HG03354 (cell line): ENCODE measurements around the gene LPA.
"Not testable (repeated sequence)": the region's sequence is repeated elsewhere in the genome, so short reads cannot be mapped to it uniquely, and the experiment has no call there.

Experiments
- ATAC-seq: cut with Tn5 transposase; IDR thresholded peaks from one replicate; pipeline ENCODE4 v1.9.1; 2021; ENCODE audit warnings: mild to moderate bottlenecking; ENCODE audit not compliant: unreplicated experiment, poor library complexity, severe bottlenecking

Gene LPA, protein sequence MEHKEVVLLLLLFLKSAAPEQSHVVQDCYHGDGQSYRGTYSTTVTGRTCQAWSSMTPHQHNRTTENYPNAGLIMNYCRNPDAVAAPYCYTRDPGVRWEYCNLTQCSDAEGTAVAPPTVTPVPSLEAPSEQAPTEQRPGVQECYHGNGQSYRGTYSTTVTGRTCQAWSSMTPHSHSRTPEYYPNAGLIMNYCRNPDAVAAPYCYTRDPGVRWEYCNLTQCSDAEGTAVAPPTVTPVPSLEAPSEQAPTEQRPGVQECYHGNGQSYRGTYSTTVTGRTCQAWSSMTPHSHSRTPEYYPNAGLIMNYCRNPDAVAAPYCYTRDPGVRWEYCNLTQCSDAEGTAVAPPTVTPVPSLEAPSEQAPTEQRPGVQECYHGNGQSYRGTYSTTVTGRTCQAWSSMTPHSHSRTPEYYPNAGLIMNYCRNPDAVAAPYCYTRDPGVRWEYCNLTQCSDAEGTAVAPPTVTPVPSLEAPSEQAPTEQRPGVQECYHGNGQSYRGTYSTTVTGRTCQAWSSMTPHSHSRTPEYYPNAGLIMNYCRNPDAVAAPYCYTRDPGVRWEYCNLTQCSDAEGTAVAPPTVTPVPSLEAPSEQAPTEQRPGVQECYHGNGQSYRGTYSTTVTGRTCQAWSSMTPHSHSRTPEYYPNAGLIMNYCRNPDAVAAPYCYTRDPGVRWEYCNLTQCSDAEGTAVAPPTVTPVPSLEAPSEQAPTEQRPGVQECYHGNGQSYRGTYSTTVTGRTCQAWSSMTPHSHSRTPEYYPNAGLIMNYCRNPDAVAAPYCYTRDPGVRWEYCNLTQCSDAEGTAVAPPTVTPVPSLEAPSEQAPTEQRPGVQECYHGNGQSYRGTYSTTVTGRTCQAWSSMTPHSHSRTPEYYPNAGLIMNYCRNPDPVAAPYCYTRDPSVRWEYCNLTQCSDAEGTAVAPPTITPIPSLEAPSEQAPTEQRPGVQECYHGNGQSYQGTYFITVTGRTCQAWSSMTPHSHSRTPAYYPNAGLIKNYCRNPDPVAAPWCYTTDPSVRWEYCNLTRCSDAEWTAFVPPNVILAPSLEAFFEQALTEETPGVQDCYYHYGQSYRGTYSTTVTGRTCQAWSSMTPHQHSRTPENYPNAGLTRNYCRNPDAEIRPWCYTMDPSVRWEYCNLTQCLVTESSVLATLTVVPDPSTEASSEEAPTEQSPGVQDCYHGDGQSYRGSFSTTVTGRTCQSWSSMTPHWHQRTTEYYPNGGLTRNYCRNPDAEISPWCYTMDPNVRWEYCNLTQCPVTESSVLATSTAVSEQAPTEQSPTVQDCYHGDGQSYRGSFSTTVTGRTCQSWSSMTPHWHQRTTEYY (N-terminal part only)

DNA sequence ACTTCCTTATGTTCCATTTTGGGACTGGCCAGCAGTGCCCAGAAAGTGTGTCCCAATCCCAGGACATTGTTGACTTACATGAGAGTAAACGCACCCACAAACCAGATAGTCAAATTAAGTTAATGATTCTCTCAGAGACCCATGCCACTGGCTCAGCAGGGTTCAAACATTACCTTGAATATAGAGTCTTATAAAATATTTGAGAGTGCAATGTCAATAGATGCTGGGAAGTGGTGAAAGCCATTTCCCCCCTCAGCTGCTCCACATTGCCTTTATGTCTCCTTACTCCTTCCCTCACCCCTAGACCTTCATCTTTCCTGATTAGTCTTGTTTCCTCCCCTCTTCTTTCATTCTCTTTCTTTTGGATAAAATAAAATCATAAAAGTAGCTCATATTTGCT, at the start of gene LPA:
TSS of gene LPA (minus strand) at position 78 of the 400 bp plus-strand sequence. CDS start at position 17, 61 bp downstream.
- not testable (repeated sequence) for ATAC-seq

DNA sequence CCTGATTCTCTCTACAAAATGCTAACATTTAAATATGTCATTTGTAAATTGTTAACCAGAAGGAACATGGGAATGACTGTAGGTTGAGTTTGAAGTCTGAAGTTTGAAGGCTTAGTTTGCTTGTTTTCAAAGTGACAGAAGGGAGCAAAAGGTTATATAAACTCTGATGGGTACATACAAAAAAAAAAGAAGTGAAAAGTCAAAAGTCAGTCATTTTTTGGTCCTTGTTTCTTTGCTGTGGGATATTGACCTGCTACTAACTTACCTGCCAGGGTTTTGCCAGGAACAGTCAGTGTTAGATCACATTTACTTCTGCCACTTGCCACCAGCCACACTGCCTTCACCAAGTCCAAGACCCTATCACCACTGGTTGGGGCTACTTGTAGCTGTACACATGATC, 44.9 kb upstream of the LPA start:
- not testable (repeated sequence) for ATAC-seq

DNA sequence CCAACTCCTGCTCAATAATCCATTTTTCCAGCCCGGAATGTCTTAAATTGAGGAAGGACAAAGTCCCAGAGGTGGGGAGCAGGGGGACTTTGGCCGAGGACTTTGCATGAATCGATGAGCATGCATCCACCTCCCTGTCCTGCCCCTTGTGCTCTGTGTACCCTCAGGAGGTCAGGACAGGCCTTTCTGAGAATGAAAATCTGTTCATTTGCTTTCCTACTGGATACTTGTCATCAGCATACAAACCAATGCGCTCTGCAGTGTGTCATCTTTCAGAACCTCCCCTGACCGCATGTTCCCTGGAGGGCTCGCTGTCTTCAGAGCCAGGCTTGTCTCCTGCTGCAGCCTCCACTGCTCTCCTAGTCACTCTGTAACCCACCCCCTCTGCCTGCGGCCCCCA, 40.6 kb upstream of the LPA start:
- not testable (repeated sequence) for ATAC-seq

DNA sequence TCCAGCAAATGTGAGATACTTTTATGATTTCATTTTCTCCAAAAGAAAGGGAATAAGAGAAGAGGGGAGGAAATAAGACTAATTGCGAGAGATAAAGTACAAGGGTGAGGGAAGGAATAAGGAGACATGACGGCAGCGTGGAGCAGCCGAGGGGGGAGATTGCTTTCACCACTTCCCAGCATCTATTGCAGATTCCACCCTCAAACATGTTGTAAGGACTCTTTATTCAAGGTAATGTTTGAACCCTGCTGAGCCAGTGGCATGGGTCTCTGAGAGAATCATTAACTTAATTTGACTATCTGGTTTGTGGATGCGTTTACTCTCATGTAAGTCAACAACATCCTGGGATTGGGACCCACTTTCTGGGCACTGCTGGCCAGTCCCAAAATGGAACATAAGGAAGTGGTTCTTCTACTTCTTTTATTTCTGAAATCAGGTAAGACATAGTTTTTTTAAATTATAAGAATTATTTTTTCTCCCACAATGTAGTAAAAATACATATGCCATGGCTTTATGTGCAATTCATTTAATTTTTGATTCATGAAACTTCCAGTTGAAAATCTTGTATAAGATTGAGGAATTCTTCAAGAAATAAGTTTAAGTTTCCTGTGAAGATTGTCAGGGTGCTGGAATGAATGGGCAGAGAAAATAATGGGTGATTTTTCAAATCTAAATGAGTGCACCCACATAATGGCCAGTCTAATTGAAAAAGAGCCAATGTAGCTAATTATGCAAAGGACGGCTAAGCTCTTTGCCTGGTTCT, 38.0 kb upstream of the LPA start, which contains the start of gene PLG:
TSS of gene PLG (plus strand) at position 327 of the 763 bp plus-strand sequence. CDS start at position 388, 61 bp downstream.
- ATAC-seq, result not testable (repeated sequence)

DNA sequence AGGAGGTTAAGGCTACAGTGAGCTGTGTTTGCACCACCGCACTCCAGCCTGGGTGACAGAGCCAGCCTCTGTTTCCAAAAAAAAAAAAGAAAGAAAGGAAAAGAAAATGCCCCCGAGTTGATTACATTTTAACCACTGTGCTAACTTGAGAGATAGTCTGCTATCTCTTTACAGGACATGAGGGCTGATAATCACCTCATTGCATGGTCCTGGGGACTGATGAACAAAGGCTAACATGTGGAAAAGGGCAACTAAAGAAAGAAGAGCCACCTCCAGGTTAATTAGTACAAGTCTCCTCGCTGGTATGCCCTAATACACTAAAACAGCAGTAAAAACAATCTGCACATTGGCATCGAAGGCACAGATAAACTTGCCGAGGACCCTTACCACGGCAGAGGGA, 33.8 kb upstream of the LPA start:
- ATAC-seq, result no peak

DNA sequence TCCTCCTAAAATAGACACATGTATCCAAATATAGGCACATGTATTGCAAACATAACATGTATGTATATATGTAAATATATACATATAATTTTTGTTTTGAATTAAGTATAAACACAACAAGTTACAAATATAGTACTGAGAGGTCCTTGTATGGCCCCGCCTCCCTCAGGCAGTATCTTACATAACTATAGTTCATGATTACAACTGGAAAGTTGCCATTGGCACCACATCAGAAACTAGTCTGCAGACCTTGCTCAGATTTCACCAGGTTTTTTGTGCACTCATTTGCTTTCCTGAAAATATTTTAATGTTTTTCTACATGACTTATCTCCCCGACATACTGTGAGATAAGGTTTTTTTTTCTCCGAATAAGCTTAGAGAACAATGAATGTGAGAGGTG, 32.8 kb upstream of the LPA start:
- not testable (repeated sequence) for ATAC-seq

DNA sequence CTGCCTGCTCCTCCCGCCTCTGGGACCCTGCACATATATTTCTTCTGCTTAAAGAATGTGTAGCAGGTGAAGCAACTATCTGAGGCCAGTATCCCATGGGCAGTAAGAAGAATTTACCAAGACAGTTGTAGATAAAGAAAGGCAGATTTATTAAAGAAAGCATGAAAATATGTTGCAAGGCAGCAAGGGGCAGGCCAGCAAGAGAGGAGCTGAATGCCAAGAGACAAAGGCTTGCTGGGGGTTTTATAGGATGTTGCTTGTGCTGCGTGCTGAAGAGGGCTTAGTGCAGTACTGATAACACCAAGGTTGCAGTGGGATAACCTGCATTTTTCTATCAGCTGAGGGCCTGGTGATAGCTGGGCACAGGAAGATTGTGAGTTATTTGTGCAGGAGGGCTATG, 31.5 kb upstream of the LPA start:
- ATAC-seq, result not testable (repeated sequence)

DNA sequence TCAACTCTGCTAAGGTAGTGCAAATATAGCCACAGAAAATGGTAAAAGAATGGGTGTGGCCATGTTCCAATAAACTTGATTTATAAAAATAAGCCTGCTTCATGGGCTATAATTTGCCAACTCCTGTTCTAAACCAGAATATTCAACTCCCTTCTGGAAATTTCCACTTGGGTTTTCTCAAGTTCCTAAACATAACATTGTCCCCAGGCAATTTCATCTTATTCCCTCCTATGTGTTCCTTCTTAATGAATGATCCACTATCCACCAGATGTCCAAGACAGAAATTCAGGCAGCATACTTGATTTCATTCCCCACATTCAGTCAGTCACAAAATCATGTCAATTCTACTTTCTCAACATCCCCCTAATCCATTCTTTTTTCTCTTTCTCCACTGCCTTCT, 30.9 kb upstream of the LPA start:
- ATAC-seq, result not testable (repeated sequence)

DNA sequence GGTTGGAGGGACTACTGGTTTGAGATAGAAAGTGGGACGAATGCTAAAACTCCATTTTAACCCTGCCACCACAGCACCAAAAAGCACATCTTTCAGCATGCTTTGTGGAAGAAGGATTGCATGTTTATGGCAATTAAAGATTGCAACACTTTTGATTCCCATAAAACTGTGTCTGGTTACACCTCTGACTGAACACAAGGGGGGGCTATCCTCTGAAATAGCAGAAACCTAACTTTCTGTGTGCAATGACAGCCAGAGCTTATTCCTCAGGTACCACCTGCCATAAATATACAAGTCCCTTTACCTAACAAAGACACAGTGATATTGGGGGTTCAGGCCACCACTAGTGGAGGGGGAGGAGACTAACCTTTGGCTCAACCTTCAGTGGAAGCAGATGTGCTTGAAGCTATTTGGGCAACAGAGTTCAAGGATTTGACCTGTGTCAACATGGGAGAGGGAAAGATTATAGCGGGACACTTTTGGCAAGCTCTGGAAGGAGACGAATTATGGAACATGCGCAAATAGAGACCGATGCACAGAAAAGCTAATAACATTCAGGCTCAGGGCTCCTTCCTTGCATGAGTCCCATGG, 28.4 kb upstream of the LPA start:
- ATAC-seq, result no peak

DNA sequence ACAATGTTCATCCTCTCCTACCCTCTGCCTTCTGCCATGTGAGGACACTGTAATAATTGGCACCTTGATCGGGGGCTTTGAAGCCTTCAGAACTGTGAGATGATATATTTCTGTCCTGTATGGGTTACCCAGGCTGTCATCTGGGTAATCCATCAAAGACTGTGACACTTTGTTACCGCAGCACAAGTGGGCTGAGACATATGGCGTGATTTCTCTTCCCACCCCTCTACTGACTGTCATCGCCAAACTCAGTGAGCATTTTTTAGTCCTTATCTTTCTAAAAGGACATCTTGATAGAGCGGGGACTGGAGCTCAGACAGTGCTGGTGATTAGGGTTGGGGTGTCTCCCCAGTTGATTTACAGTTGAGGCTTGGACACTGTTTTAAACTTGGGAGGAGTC, 27.5 kb upstream of the LPA start:
- no peak for ATAC-seq

DNA sequence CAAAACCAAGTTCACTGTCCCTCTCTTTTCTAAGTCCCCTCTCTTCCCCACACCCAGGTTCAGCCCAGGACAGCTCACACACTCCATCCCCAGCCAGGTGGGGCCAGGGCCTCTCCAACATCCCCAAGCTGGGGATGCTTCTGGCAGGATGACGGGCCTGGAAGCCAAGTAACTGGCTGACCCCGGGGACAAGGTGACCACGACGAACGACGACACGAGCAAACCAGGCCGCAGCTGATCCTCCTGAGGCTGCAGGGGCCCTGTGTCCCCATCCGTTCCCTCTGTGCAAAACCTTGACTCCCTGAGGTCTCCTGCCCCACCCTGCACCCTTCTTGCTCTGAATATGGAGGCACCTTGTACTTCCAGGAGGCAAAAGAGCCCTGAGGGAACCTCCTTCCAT, 26.4 kb upstream of the LPA start:
- ATAC-seq, result no peak

DNA sequence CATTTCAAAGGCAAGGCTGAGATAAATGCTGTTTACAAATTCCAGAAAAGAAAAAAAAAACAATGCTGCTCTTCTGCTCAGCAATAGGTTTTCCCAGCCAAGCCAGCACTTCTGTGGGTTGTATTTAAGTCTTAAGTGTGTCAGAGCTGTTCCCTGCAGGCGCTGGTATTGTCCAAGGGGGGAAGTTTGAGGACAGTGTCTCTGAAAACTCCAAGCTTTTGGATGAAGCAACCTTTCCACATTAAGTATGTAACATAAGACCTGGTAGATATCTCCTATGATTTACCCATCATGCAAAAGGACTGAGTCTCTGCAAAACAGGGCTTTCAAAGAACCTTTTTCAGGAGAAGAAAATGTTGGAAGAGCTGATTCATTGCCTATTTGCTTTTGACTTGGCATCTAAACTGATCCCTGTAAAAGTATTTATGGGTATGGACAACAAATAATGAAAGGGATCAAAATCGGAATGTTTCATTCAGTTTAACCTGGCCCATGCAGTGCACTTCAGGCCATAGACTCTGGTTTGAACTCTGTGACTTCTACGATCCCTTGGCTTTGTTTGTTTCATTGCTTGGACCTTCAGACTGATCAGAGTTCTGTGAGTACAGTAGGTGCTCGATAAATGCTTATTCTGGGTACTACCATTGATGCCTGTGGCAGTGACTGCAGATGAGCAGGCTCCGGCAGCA, 21.8 kb upstream of the LPA start:
- ATAC-seq, result no peak

DNA sequence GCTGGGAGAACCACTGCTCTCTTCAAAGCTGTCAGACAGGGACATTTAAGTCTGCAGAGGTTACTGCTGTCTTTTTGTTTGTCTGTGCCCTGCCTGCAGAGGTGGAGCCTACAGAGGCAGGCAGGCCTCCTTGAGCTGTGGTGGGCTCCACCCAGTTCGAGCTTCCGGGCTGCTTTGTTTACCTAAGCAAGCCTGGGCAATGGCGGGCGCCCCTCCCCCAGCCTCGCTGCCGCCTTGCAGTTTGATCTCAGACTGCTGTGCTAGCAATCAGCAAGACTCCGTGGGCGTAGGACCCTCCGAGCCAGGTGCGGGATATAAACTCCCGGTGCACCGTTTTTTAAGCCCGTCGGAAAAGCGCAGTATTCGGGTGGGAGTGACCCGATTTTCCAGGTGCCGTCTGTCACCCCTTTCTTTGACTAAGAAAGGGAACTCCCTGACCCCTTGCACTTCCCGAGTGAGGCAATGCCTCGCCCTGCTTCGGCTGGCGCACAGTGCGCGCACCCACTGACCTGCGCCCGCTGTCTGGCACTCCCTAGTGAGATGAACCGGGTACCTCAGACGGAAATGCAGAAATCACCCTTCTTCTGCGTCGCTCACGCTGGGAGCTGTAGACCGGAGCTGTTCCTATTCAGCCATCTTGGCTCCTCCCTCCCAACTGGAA, 21.2 kb upstream of the LPA start:
- ATAC-seq, result not testable (repeated sequence)

DNA sequence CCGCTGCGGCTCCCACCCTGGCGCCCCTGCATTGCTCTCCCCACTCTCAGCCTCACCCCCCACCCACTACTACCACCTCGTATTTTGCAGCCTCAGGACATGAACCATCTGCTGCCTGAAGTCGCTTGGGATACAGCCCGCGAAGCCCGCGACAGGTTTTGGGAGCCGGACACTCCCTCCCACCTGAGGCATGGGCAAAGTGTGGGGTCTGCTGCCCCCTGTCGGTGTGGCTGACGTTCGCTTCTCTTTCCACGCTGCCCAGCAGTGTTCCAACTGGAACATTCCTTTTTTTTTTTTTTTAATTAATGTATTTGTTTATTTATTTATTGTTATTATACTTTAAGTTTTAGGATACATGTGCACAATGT, 15.3 kb upstream of the LPA start:
- no peak for ATAC-seq

DNA sequence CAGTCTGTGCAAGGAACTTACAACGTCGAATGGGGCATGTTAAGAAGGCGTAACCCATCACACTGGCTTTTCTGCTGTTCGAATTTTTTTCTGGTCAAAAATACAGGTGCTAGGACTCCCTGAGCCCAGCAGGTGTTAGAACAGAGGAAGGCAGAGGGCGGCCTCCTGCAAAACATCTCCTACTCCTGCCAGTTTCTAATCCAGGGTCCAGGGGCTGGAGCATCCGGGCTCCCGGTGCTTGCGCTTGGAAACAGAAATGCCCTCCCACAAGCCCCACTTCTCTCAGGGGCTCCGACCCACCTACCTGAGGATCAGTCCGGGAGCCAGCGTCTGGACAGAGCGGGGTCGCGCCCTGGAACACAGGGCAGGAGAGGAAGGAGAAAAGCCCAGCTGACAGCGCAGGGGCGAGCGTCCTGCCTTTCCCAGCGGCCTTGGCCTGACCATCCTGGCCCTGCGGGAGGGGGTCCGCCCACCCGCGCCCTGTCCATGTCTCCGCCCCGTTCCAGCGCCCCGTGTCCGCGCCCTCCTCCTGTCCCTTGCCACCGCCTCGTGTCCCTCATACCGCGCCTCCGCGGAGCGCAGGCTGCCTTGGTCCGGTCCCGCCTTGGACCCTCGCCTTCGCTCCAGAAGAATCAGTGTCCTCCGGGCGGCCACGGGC, 14.8 kb upstream of the LPA start:
- ATAC-seq, result no peak

DNA sequence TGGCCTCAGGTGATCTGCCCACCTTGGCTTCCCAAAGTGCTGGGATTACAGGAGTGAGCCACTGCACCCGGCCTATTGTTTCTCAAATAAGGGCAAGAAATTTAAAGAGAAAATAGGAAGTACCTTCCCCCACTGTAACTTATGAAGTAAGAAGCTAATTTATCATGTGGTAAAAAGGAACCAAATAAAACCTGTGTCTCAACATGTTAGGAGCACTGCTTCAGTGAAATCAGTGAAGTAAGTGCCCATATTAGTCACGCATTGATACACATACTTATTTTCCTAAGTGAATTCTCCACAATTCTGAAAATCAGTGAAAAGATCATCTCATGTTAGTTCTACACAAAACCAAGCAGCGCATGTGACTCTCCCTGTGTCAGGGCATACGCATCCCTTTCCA, 14.2 kb upstream of the LPA start:
- ATAC-seq, result no peak

DNA sequence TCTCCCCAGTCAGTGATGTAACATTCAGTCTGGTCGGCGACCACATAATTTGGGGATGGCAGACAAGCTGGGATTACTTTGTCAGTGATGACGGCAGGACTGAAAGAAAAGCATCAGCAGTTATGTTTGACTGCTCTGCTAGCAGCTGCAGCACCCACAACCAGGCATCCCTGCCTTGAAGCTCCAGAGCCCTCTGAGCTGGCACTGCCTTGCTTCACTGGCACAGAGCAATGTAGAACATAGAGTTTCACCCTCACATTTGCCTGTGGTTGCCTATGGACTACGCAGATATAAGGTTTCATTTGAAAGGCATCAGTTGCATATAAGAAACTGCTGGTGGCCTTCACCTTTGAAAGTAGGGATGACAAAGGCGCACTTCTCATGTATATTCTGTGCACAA, 12.3 kb upstream of the LPA start:
- not testable (repeated sequence) for ATAC-seq
